ENCODE data around the gene FBXL7.

The FBXL7 gene

DNA sequence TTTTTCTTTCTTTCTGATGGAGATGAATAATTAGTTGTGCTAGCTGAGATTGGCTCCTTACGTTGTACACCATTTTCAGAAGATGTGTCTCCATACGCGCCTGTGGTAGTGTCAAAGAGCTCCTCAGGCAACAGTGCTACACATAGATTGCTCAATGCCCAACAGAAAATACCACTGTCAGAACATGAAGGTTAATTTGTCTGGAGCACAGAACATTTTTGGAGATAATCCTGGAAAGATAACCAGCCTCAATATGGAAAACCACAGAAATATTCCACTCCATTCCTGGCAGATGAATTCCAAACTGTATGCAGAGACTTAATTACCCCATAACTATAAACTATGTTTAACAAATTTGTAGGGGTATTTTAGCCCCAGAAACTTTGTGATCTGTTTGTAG is 446.0 kb downstream of the FBXL7 start:
- no peak overlapping the region for H2AFZ ChIP-seq (ENCODE audit: low read length)
- TF ChIP-seq, protein P1, sequence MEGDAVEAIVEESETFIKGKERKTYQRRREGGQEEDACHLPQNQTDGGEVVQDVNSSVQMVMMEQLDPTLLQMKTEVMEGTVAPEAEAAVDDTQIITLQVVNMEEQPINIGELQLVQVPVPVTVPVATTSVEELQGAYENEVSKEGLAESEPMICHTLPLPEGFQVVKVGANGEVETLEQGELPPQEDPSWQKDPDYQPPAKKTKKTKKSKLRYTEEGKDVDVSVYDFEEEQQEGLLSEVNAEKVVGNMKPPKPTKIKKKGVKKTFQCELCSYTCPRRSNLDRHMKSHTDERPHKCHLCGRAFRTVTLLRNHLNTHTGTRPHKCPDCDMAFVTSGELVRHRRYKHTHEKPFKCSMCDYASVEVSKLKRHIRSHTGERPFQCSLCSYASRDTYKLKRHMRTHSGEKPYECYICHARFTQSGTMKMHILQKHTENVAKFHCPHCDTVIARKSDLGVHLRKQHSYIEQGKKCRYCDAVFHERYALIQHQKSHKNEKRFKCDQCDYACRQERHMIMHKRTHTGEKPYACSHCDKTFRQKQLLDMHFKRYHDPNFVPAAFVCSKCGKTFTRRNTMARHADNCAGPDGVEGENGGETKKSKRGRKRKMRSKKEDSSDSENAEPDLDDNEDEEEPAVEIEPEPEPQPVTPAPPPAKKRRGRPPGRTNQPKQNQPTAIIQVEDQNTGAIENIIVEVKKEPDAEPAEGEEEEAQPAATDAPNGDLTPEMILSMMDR (conservative IDR thresholded peaks at IDR 0.05; ENCODE audit: low read length) = no peak
- no peak for TF ChIP-seq EZH2phosphoT487 (IDR thresholded peaks at IDR 0.05; ENCODE audit: borderline replicate concordance)

DNA sequence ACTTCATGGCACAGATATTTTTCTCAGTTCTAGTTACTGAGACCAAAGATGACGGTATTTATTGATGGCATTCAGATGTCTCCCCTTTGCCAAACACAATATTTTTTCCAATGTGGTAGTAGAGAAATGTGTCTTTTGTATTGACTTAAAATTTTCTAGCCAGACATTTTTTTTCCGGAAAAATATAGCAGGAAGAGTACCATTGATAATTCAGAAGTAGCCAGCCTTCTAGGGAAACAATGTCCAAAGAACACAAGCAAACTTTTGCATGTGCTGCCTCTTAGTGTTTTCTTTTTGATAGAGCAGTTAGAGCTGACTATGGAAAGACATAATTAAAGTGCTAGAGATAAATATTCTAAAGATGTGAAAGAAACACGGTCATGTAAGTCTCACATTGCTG is 448.2 kb downstream of the FBXL7 start:
- Histone ChIP-seq H3K27me3 (ENCODE audit: insufficient read depth, low read length, poor library complexity, severe bottlenecking) (no peaks in the 10 kb centered on the region), H3K9ac (ENCODE audit: low read depth, low read length, poor library complexity, severe bottlenecking) (no peak overlapping the region), H3K9me3 (ENCODE audit: insufficient read depth, low read depth, low read length) (no peaks in the 10 kb centered on the region), H3K4me2 (ENCODE audit: low read depth, low read length, poor library complexity, severe bottlenecking) (no peak overlapping the region), H3F3A (ENCODE audit: low read depth) (no peaks in the 10 kb centered on the region), H3K9me2 (replicated peaks; ENCODE audit: low read depth, low read length) (no peaks in the 10 kb centered on the region), H3K4me1 (ENCODE audit: insufficient read depth, low read length, poor library complexity, severe bottlenecking) (no peaks in the 10 kb centered on the region), H2AFZ (ENCODE audit: low read length) (no peak overlapping the region), H3K36me3 (ENCODE audit: insufficient read depth, low read length) (no peaks in the 10 kb centered on the region), H3K79me2 (ENCODE audit: insufficient read depth, low read length) (no peaks in the 10 kb centered on the region), H4K20me1 (ENCODE audit: insufficient read depth, low read length, poor library complexity, severe bottlenecking) (no peaks in the 10 kb centered on the region), H3K4me3 (ENCODE audit: low read length, poor library complexity, severe bottlenecking) (no peak overlapping the region)
- TF ChIP-seq, protein P1 (conservative IDR thresholded peaks at IDR 0.05; ENCODE audit: low read length) = no peak
- TF ChIP-seq EZH2phosphoT487 (IDR thresholded peaks at IDR 0.05; ENCODE audit: borderline replicate concordance) = no peak

More for the DNA sequence above, 446.0 kb downstream of the FBXL7 start:
- H3F3A ChIP-seq (ENCODE audit: low read depth) = no peaks in the 10 kb centered on the region
- H3K36me3 ChIP-seq (ENCODE audit: insufficient read depth, low read length) = no peaks in the 10 kb centered on the region
- no peaks in the 10 kb centered on the region for H4K20me1 ChIP-seq (ENCODE audit: insufficient read depth, low read length, poor library complexity, severe bottlenecking)
- H3K4me1 ChIP-seq (ENCODE audit: insufficient read depth, low read length, poor library complexity, severe bottlenecking) = no peaks in the 10 kb centered on the region
- H3K9ac ChIP-seq (ENCODE audit: low read depth, low read length, poor library complexity, severe bottlenecking) = no peak overlapping the region
- no peaks in the 10 kb centered on the region for H3K9me3 ChIP-seq (ENCODE audit: insufficient read depth, low read depth, low read length)
- H3K9me2 ChIP-seq (replicated peaks; ENCODE audit: low read depth, low read length) = no peaks in the 10 kb centered on the region
- H3K4me3 ChIP-seq (ENCODE audit: low read length, poor library complexity, severe bottlenecking) = no peak overlapping the region
- no peaks in the 10 kb centered on the region for H3K79me2 ChIP-seq (ENCODE audit: insufficient read depth, low read length)
- no peak overlapping the region for H3K4me2 ChIP-seq (ENCODE audit: low read depth, low read length, poor library complexity, severe bottlenecking)
- H3K27me3 ChIP-seq (ENCODE audit: insufficient read depth, low read length, poor library complexity, severe bottlenecking) = no peaks in the 10 kb centered on the region

DNA sequence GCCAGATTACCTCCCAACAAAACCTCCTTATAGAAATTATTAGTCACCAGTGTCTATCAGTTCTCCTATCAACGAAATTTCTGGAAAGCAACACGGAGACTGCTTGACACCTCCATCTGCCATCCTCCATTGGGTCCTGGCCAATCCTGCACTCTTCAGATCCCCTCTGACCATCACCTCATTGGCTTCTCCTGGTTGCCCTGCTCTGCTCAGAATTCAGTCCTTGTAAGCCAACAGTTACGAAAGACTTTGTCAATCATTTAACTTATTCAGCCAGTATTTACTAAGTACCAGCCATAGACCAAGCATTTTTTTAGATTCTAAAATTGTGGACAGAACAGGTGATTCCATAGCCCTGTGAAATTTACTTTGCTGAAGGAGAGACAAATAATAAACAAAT is 451.1 kb downstream of the FBXL7 start:
- Histone ChIP-seq H3K4me1 (ENCODE audit: insufficient read depth, low read length, poor library complexity, severe bottlenecking) (no peaks in the 10 kb centered on the region), H3K9me3 (ENCODE audit: insufficient read depth, low read depth, low read length) (no peaks in the 10 kb centered on the region), H3K4me2 (ENCODE audit: low read depth, low read length, poor library complexity, severe bottlenecking) (no peak overlapping the region), H3K36me3 (ENCODE audit: insufficient read depth, low read length) (no peaks in the 10 kb centered on the region), H2AFZ (ENCODE audit: low read length) (no peak overlapping the region), H3K27me3 (ENCODE audit: insufficient read depth, low read length, poor library complexity, severe bottlenecking) (no peaks in the 10 kb centered on the region), H3K79me2 (ENCODE audit: insufficient read depth, low read length) (no peaks in the 10 kb centered on the region), H3K4me3 (ENCODE audit: low read length, poor library complexity, severe bottlenecking) (no peak overlapping the region), H3K9me2 (replicated peaks; ENCODE audit: low read depth, low read length) (no peaks in the 10 kb centered on the region), H4K20me1 (ENCODE audit: insufficient read depth, low read length, poor library complexity, severe bottlenecking) (no peaks in the 10 kb centered on the region), H3F3A (ENCODE audit: low read depth) (no peaks in the 10 kb centered on the region), H3K9ac (ENCODE audit: low read depth, low read length, poor library complexity, severe bottlenecking) (no peak overlapping the region)
- TF ChIP-seq, protein P1 (conservative IDR thresholded peaks at IDR 0.05; ENCODE audit: low read length) = no peak
- no peak for TF ChIP-seq EZH2phosphoT487 (IDR thresholded peaks at IDR 0.05; ENCODE audit: borderline replicate concordance)
